SK-N-SH (cell line): ENCODE measurements around the gene PKDCC. TPM values are rescaled to one million over a fixed set of nuclear protein-coding genes. Genes with fewer than 3 reads are reported as not detected.

Source experiments
- CTCF ChIA-PET: fragments of 300-600, 350-600 bp; formaldehyde crosslinking; extraction: SDS; loops from one replicate; lab custom pipeline; 2021; lab: Yijun Ruan, JAX
- POLR2A ChIA-PET: fragments of 350-600 bp; sonication (Branson Sonifier 250); formaldehyde crosslinking; extraction: SDS; loops from one replicate; lab custom pipeline; 2020; ENCODE audit warnings: antibody characterized with exemption, inconsistent platforms; lab: Yijun Ruan, JAX
- DNase-seq: peaks from one replicate; pipeline ENCODE4 v3.0.0; 2012
- H2AFZ ChIP-seq: fragments of 200-600 bp; sonication (generic); 2 replicates; pipeline ENCODE4 v1.8.1; 2016; ENCODE audit warnings: antibody characterized with exemption, mild to moderate bottlenecking, low read depth
- H3F3A ChIP-seq: fragments of 200-600 bp; sonication (generic); replicated peaks from 2 replicates; pipeline ENCODE3; 2016; ENCODE audit warnings: antibody characterized with exemption, mild to moderate bottlenecking; ENCODE audit not compliant: insufficient read depth
- H3K27ac ChIP-seq, 2 experiments: fragments of 200-500 bp in 1 of 2; fragments of 200-600 bp in 1 of 2; sonication (Bioruptor generic) in 1 of 2; sonication (generic), shearing (Covaris generic) in 1 of 2; 2 replicates each; pipeline versions ENCODE4 v1.5.1 to v1.6.1; 2014 to 2016; ENCODE audit warnings: low read depth in 2 of 2, inconsistent platforms in 1 of 2, low read length in 1 of 2, mild to moderate bottlenecking in 1 of 2, mixed read lengths in 1 of 2
- H3K27me3 ChIP-seq: fragments of 200-600 bp; sonication (generic), shearing (Covaris generic); 2 replicates; pipeline ENCODE4 v1.6.1; 2016; ENCODE audit warnings: mixed run types; ENCODE audit not compliant: insufficient read depth
- H3K36me3 ChIP-seq, 2 experiments: fragments of 200-500 bp in 1 of 2; fragments of 200-600 bp in 1 of 2; sonication (Bioruptor generic) in 1 of 2; sonication (generic) in 1 of 2; replicated peaks in 1 of 2; 2 replicates each; pipeline versions ENCODE3 to v1.5.1; 2014 to 2016; ENCODE audit warnings: low read length in 1 of 2, mild to moderate bottlenecking in 1 of 2; ENCODE audit not compliant: insufficient read depth in 2 of 2, control insufficient read depth in 1 of 2
- H3K4me1 ChIP-seq, 2 experiments: fragments of 200-500 bp in 1 of 2; fragments of 200-600 bp in 1 of 2; sonication (Bioruptor generic) in 1 of 2; sonication (generic), shearing (Covaris generic) in 1 of 2; 2 replicates each; pipeline versions ENCODE4 v1.5.1 to v1.6.1; 2014 to 2016; ENCODE audit warnings: low read depth in 1 of 2, low read length in 1 of 2, mixed run types in 1 of 2; ENCODE audit not compliant: insufficient read depth in 2 of 2, control insufficient read depth in 1 of 2
- H3K4me2 ChIP-seq: fragments of 200-600 bp; sonication (generic), shearing (Covaris generic); 2 replicates; pipeline ENCODE4 v1.6.1; 2017; ENCODE audit warnings: mixed run types
- H3K4me3 ChIP-seq, 2 experiments: fragments of 200-500 bp in 1 of 2; fragments of 200-600 bp in 1 of 2; sonication (Bioruptor generic) in 1 of 2; sonication (generic), shearing (Covaris generic) in 1 of 2; 2 replicates each; pipeline versions ENCODE4 v1.5.1 to v1.8.1; 2014 to 2016; ENCODE audit warnings: low read depth in 2 of 2, inconsistent platforms in 1 of 2, low read length in 1 of 2, mild to moderate bottlenecking in 1 of 2, mixed read lengths in 1 of 2, moderate library complexity in 1 of 2
- H3K79me2 ChIP-seq: fragments of 200-600 bp; sonication (generic); 2 replicates; pipeline ENCODE4 v1.8.1; 2017; ENCODE audit warnings: mild to moderate bottlenecking; ENCODE audit not compliant: insufficient read depth
- H3K9ac ChIP-seq: fragments of 200-600 bp; sonication (generic); 2 replicates; pipeline ENCODE4 v1.6.1; 2017; ENCODE audit warnings: mixed run types
- H3K9me2 ChIP-seq: fragments of 200-600 bp; sonication (generic); 2 replicates; pipeline ENCODE4 v1.6.1; 2017; ENCODE audit warnings: mixed run types
- H3K9me3 ChIP-seq: fragments of 200-600 bp; sonication (generic); 2 replicates; pipeline ENCODE4 v1.6.1; 2017; ENCODE audit warnings: mixed run types, mild to moderate bottlenecking, moderate library complexity
- H4K20me1 ChIP-seq: fragments of 200-600 bp; sonication (generic); 2 replicates; pipeline ENCODE4 v1.6.1; 2017; ENCODE audit warnings: mild to moderate bottlenecking, mixed run types; ENCODE audit not compliant: insufficient read depth
- CHD2 ChIP-seq: fragments of 150-350 bp; IDR thresholded peaks from 2 replicates; pipeline ENCODE4 v1.6.1; 2018; ENCODE audit warnings: low read length; ENCODE audit not compliant: partially characterized antibody
- EP300 ChIP-seq, 2 experiments: IDR thresholded peaks; 2 replicates each; pipeline versions ENCODE4 v1.4.0 to v1.6.1; 2012; ENCODE audit warnings: borderline replicate concordance in 1 of 2, low read depth in 1 of 2, low read length in 1 of 2
- GABPA ChIP-seq: IDR thresholded peaks from 2 replicates; pipeline ENCODE4 v1.4.0; 2012; ENCODE audit warnings: low read depth, mild to moderate bottlenecking
- MEF2A ChIP-seq: IDR thresholded peaks from 2 replicates; pipeline ENCODE4 v1.4.0; 2012; ENCODE audit warnings: low read depth, borderline replicate concordance
- MXI1 ChIP-seq: IDR thresholded peaks from 2 replicates; pipeline ENCODE4 v1.6.1; 2012; ENCODE audit warnings: mild to moderate bottlenecking, low read depth, low read length, improper control_type of control experiment
- NRF1 ChIP-seq: IDR thresholded peaks from 2 replicates; pipeline ENCODE4 v1.6.1; 2012; ENCODE audit warnings: low read depth, mild to moderate bottlenecking, low read length
- POLR2AphosphoS5 ChIP-seq: IDR thresholded peaks from 2 replicates; pipeline ENCODE4 v1.6.1; 2012; ENCODE audit warnings: low read depth, low read length
- RAD21 ChIP-seq: IDR thresholded peaks from 2 replicates; pipeline ENCODE4 v1.6.1; 2012; ENCODE audit warnings: mild to moderate bottlenecking, low read length
- REST ChIP-seq: IDR thresholded peaks from 2 replicates; pipeline ENCODE4 v1.6.1; 2012; ENCODE audit warnings: mild to moderate bottlenecking, low read depth, low read length, moderate library complexity
- SMC3 ChIP-seq: IDR thresholded peaks from 2 replicates; pipeline ENCODE4 v1.6.1; 2012; ENCODE audit warnings: low read depth, low read length, improper control_type of control experiment
- TEAD4 ChIP-seq: IDR thresholded peaks from 2 replicates; pipeline ENCODE4 v1.4.0; 2012; ENCODE audit warnings: mild to moderate bottlenecking, borderline replicate concordance; ENCODE audit not compliant: insufficient read depth
- YY1 ChIP-seq: IDR thresholded peaks from 2 replicates; pipeline ENCODE4 v1.4.0; 2012; ENCODE audit warnings: low read depth, mild to moderate bottlenecking
- ZBTB33 ChIP-seq: IDR thresholded peaks from 2 replicates; pipeline ENCODE4 v1.4.0; 2012; ENCODE audit warnings: low read depth, borderline replicate concordance
- WGBS: methylation state at CpG from one replicate; pipeline ENCODE4 v1.1.6; 2017; ENCODE audit warnings: low lambda C conversion rate; 5-methylcytosine and 5-hydroxymethylcytosine counted together
- polyA plus RNA-seq, 3 experiments: library from polyadenylated mRNA; depleted of rRNA; stranded (reverse); fragments of >200 nt; gene quantifications; 2 replicates each; pipeline ENCODE4 v1.2.3, GENCODE V29; 2012

The PKDCC gene
- polyA plus RNA-seq, 1 of the 3 experiments (the other 2 are of a cell fraction): 16.0 TPM

- H3K79me2 ChIP-seq: no peaks in the 10 kb centered on the region
- no peaks in the 10 kb centered on the region for H3K9me2 ChIP-seq
- no peaks in the 10 kb centered on the region for H3K9me3 ChIP-seq
- no peaks in the 10 kb centered on the region for H3F3A ChIP-seq
- ChIA-PET POLR2A (interaction anchor here (0.9 kb wide), 1 partner anchor 15 kb away, joined by 3 read pairs; no protein-coding TSS in a partner anchor), CTCF (interaction anchor here (0.8 to 11.2 kb wide), 11 partner anchors 8 to 180 kb away, joined by 3 to 193 read pairs (median 3); no protein-coding TSS in a partner anchor)
- H3K4me1 ChIP-seq: peaks cover 0 to 20% of the 10 kb centered on the region in 2 experiments; a peak in 2 of 4 replicates
- H3K27ac ChIP-seq: no peak overlapping the region
- no peak overlapping the region for H3K4me3 ChIP-seq
- 0 out of 2 replicates have a peak, but pooled peaks cover 17% of the 10 kb centered on the region for H3K27me3 ChIP-seq
- no peak for DNase-seq
- H3K36me3 ChIP-seq: no peaks in the 10 kb centered on the region
- WGBS: 63% methylated on average over 9 of the region's 9 CpGs
- H4K20me1 ChIP-seq: no peaks in the 10 kb centered on the region
- H2AFZ ChIP-seq: no peak overlapping the region
- H3K9ac ChIP-seq: no peak overlapping the region
- H3K4me2 ChIP-seq: no peak overlapping the region
- 0 out of 2 replicates have a peak, but pooled peaks have one; percentile 27 for TF ChIP-seq RAD21
- no peak for TF ChIP-seq GABPA
- TF ChIP-seq MEF2A: no peak
- TF ChIP-seq YY1: no peak
- no peak for TF ChIP-seq EP300 (IDR thresholded peaks at IDR 0.05; ENCODE audit: borderline replicate concordance in 1 of 2, low read depth in 1 of 2, low read length in 1 of 2)
- TF ChIP-seq MXI1: no peak
- no peak for TF ChIP-seq NRF1
- TF ChIP-seq TEAD4: no peak
- TF ChIP-seq ZBTB33: no peak
- TF ChIP-seq REST: no peak
- no peak for TF ChIP-seq POLR2AphosphoS5
- TF ChIP-seq CHD2: no peak
- TF ChIP-seq SMC3: peak; percentile 13; the same call in 1 of the 2 replicates
Observed at GRCh38 chr2:42040643-42041278, 7.1 kb upstream of the PKDCC start.
